ENCODE measurements around the gene AHNAK2.

The AHNAK2 gene

GRCh38 chr14:104925214-104925854 is 52.8 kb downstream of the AHNAK2 start:
- TF ChIP-seq ZFP3 (CRISPR knock-in tag; IDR thresholded peaks at IDR 0.05) (no peak), PATZ1 (CRISPR knock-in tag; IDR thresholded peaks at IDR 0.05; ENCODE audit: borderline replicate concordance) (no peak), TOX (CRISPR knock-in tag; IDR thresholded peaks at IDR 0.05; ENCODE audit: borderline replicate concordance) (no peak)
- ATAC-seq, result no peak

- no peak for ATAC-seq
- TF ChIP-seq OSR1 (CRISPR knock-in tag; IDR thresholded peaks at IDR 0.05) (no peak), TSHZ2 (CRISPR knock-in tag; IDR thresholded peaks at IDR 0.05) (no peak), ZNF565 (CRISPR knock-in tag; conservative IDR thresholded peaks at IDR 0.05; ENCODE audit: low read depth) (no peak), ESRRG (CRISPR knock-in tag; IDR thresholded peaks at IDR 0.05) (no peak), ZFP3 (CRISPR knock-in tag; IDR thresholded peaks at IDR 0.05) (no peak), ARNTL (CRISPR knock-in tag; IDR thresholded peaks at IDR 0.05; ENCODE audit: borderline replicate concordance, low read depth) (no peak), GLIS3 (CRISPR knock-in tag; IDR thresholded peaks at IDR 0.05) (no peak), BACH2 (CRISPR knock-in tag; IDR thresholded peaks at IDR 0.05; ENCODE audit: borderline replicate concordance) (no peak), CREB5 (CRISPR knock-in tag; IDR thresholded peaks at IDR 0.05; ENCODE audit: low read depth) (no peak), TCF4 (CRISPR knock-in tag; IDR thresholded peaks at IDR 0.05; ENCODE audit: borderline replicate concordance) (no peak), ZNF70 (CRISPR knock-in tag; IDR thresholded peaks at IDR 0.05) (no peak), TOX (CRISPR knock-in tag; IDR thresholded peaks at IDR 0.05; ENCODE audit: borderline replicate concordance) (no peak), ZC3H10 (CRISPR knock-in tag; IDR thresholded peaks at IDR 0.05) (no peak), ZFP30 (CRISPR knock-in tag; IDR thresholded peaks at IDR 0.05) (no peak), CSDC2 (CRISPR knock-in tag; IDR thresholded peaks at IDR 0.05) (no peak), POU6F1 (CRISPR knock-in tag; IDR thresholded peaks at IDR 0.05; ENCODE audit: borderline replicate concordance, low read depth) (no peak), RARB (CRISPR knock-in tag; IDR thresholded peaks at IDR 0.05) (no peak), ISL1 (CRISPR knock-in tag; IDR thresholded peaks at IDR 0.05) (no peak), ZNF8 (CRISPR knock-in tag; IDR thresholded peaks at IDR 0.05) (no peak)
- TF ChIP-seq, protein P1, sequence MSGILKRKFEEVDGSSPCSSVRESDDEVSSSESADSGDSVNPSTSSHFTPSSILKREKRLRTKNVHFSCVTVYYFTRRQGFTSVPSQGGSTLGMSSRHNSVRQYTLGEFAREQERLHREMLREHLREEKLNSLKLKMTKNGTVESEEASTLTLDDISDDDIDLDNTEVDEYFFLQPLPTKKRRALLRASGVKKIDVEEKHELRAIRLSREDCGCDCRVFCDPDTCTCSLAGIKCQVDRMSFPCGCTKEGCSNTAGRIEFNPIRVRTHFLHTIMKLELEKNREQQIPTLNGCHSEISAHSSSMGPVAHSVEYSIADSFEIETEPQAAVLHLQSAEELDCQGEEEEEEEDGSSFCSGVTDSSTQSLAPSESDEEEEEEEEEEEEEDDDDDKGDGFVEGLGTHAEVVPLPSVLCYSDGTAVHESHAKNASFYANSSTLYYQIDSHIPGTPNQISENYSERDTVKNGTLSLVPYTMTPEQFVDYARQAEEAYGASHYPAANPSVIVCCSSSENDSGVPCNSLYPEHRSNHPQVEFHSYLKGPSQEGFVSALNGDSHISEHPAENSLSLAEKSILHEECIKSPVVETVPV (CRISPR knock-in tag; IDR thresholded peaks at IDR 0.05), result no peak
These were observed 53.6 kb downstream of the AHNAK2 start, which contains the start of gene PLD4 for GRCh38 chr14:104924421-104925213. Gene PLD4, plus strand, starts transcription at chr14:104924879. Its CDS starts 2,262 bp downstream, at chr14:104927141.

Data from SK-N-SH treated with all-trans-retinoic acid at 6 μM for 48 hours (cell line).